Lung (tissue), 12 donors: ENCODE data around the gene BNIP3. TPM values are rescaled to one million over a fixed set of nuclear protein-coding genes. Genes with fewer than 3 reads are reported as not detected.

Source experiments
- ATAC-seq: fragments of 200-7000 bp; cut with Tn5 transposase; one replicate; pipeline ENCODE4 v1.9.1; 2020; ENCODE audit warnings: moderate number of reproducible peaks; ENCODE audit not compliant: insufficient read depth, low FRiP score
- DNase-seq, 3 donors: peaks; one replicate each; pipeline ENCODE4 v3.0.0-alpha.2; 2013 to 2017
- H3K27ac ChIP-seq, 2 donors: one replicate each; pipeline ENCODE4 v1.5.1; 2013; ENCODE audit warnings: mild to moderate bottlenecking in 2 of 2, moderate library complexity in 2 of 2, control low read depth in 1 of 2, inconsistent platforms in 1 of 2, low read depth in 1 of 2, low read length in 1 of 2
- H3K27me3 ChIP-seq, 3 donors: one replicate each; pipeline ENCODE4 v1.5.1; 2013; ENCODE audit warnings: low read length in 2 of 3; ENCODE audit not compliant: control insufficient read depth in 3 of 3, insufficient read depth in 3 of 3
- H3K36me3 ChIP-seq, 4 donors: one replicate each; pipeline ENCODE4 v1.5.1; 2013; ENCODE audit warnings: low read length in 4 of 4, mild to moderate bottlenecking in 1 of 4, moderate library complexity in 1 of 4; ENCODE audit not compliant: control insufficient read depth in 4 of 4, insufficient read depth in 4 of 4
- H3K4me1 ChIP-seq, 5 donors: one replicate each; pipeline ENCODE4 v1.5.1; 2013; ENCODE audit warnings: low read length in 5 of 5, mild to moderate bottlenecking in 2 of 5, moderate library complexity in 1 of 5; ENCODE audit not compliant: control insufficient read depth in 5 of 5, insufficient read depth in 5 of 5
- H3K4me3 ChIP-seq: one replicate; pipeline ENCODE4 v1.5.1; 2013; ENCODE audit warnings: mild to moderate bottlenecking, control low read depth, moderate library complexity
- H3K9ac ChIP-seq, 2 donors: one replicate each; pipeline ENCODE4 v1.5.1; 2013; ENCODE audit warnings: low read length in 2 of 2, control low read depth in 1 of 2; ENCODE audit not compliant: insufficient read depth in 1 of 2
- H3K9me3 ChIP-seq, 4 donors: one replicate each; pipeline ENCODE4 v1.5.1; 2013; ENCODE audit warnings: low read length in 3 of 4, mild to moderate bottlenecking in 1 of 4, moderate library complexity in 1 of 4; ENCODE audit not compliant: control insufficient read depth in 4 of 4, insufficient read depth in 3 of 4
- WGBS, 2 donors: extraction: QIAGEN DNeasy Blood & Tissue Kit; methylation state at CpG; one replicate each; pipeline ENCODE4 v1.1.7; 2013; 5-methylcytosine and 5-hydroxymethylcytosine counted together
- polyA plus RNA-seq, 2 donors: library from polyadenylated mRNA; stranded (reverse); fragments of 200-250 nt; gene quantifications; one replicate each; pipeline ENCODE4 v1.2.1, GENCODE V29; 2013
- total RNA-seq, 2 donors: library from RNA; depleted of rRNA in 1 of 2; stranded (reverse); fragments of >200 nt in 1 of 2; gene quantifications; one replicate each; pipeline ENCODE4 v1.2.1, GENCODE V29; 2014 to 2021
- TF ChIP-seq, protein P1 (sequence below): IDR thresholded peaks from 2 replicates; pipeline ENCODE4 v1.5.1; 2012; ENCODE audit warnings: mild to moderate bottlenecking; ENCODE audit errors: control extremely low read depth, extremely low read depth
- donor health status: control.
- donor health status: control.
- donor health status: Bipolar disorder and iron deficiency.
- donor health status: healthy.
- donor health status: DM: yes; HTN: yes; CAD: no.

Gene BNIP3
- total and polyA plus RNA-seq, 4 donors, result 20.4 to 38.4 (median 30.8) TPM

DNA sequence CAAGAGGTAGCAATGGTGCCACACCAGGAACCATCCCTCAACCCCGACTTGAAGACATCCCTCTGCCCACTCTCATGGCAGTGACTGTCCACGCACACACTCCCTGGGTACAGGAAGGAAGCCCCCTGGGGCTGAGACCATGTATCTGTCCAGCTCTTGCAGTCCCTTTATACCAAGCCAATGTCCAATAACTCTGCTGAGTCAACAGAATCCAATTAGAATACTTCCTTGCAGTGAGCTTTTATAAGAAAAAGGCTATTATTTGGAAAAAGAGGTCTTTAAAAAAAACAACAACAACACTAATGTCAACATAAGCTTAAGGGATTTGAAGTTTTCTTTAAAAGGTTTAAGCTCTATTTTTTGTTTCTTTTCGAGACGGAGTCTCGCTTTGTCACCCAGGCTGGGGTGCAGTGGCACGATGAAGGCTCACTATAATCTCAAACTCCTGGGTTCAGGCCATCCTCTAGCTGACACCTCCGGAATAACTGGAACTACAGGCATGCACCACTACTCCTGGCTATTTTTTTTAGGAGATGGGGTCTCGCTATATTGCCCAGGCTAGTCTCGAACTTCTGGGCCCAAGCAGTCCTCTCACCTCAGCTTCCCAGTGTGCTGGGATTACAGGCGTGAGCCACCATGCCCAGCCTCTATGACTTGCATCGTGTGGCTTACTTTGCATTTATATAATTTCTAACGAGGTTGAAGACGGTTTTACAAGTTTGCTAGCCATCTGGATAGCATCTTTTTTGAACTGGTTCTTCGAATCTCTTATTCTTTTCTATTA is 7.5 kb downstream of the BNIP3 start:
- ATAC-seq, result no peak
- WGBS, 2 donors, result 89% methylated on average over 14 of the region's 14 CpGs

GRCh38 chr10:131973160-131973951 is 8.4 kb downstream of the BNIP3 start:
- Histone ChIP-seq H3K9me3 (no peaks in the 10 kb centered on the region), H3K9ac (no peak overlapping the region), H3K27ac (peak overlapping the region in 1 of 2 donors; percentile 2), H3K4me1 (peaks cover 0 to 13% (median 8%) of the 10 kb centered on the region in 5 donors), H3K4me3 (no peak overlapping the region), H3K27me3 (no peaks in the 10 kb centered on the region), H3K36me3 (peaks cover 3 to 29% (median 20%) of the 10 kb centered on the region in 4 donors)
- DNase-seq (no peak), ATAC-seq (no peak)
- WGBS, 2 donors, result 92 to 95% methylated on average over 34 of the region's 34 CpGs
- TF ChIP-seq, protein P1, sequence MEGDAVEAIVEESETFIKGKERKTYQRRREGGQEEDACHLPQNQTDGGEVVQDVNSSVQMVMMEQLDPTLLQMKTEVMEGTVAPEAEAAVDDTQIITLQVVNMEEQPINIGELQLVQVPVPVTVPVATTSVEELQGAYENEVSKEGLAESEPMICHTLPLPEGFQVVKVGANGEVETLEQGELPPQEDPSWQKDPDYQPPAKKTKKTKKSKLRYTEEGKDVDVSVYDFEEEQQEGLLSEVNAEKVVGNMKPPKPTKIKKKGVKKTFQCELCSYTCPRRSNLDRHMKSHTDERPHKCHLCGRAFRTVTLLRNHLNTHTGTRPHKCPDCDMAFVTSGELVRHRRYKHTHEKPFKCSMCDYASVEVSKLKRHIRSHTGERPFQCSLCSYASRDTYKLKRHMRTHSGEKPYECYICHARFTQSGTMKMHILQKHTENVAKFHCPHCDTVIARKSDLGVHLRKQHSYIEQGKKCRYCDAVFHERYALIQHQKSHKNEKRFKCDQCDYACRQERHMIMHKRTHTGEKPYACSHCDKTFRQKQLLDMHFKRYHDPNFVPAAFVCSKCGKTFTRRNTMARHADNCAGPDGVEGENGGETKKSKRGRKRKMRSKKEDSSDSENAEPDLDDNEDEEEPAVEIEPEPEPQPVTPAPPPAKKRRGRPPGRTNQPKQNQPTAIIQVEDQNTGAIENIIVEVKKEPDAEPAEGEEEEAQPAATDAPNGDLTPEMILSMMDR, result no peak

More for the DNA sequence above, 7.5 kb downstream of the BNIP3 start:
- Histone ChIP-seq H3K36me3 (peaks cover 0 to 24% (median 14%) of the 10 kb centered on the region in 4 donors), H3K9ac (no peak overlapping the region), H3K9me3 (no peaks in the 10 kb centered on the region), H3K4me1 (peaks cover 3 to 16% (median 8%) of the 10 kb centered on the region in 5 donors), H3K4me3 (no peak overlapping the region), H3K27ac (no peak overlapping the region), H3K27me3 (no peaks in the 10 kb centered on the region)
- TF ChIP-seq, protein P1, result no peak
- no peak for DNase-seq

- Histone ChIP-seq H3K9me3 (no peaks in the 10 kb centered on the region), H3K4me1 (peaks cover 0 to 13% (median 8%) of the 10 kb centered on the region in 5 donors), H3K27me3 (no peaks in the 10 kb centered on the region), H3K9ac (no peak overlapping the region), H3K36me3 (peaks cover 3 to 29% (median 20%) of the 10 kb centered on the region in 4 donors), H3K4me3 (no peak overlapping the region), H3K27ac (no peak overlapping the region)
- DNase-seq (peak; percentile 62 to 81 (median 66)), ATAC-seq (no peak)
- WGBS, 2 donors, result 45 to 59% methylated on average over 11 of the region's 11 CpGs
- TF ChIP-seq, protein P1, result no peak
Observed at GRCh38 chr10:131972474-131973071, 9.2 kb downstream of the BNIP3 start.
